GM12878 (cell line): ENCODE results near the gene RAPGEF1. TPM values are rescaled to one million over a fixed set of nuclear protein-coding genes. Genes with fewer than 3 reads are reported as not detected.
A peak's percentile ranks its signal among the peaks of the same experiment; 100 is the strongest.
"Not testable (repeated sequence)": the region's sequence is repeated elsewhere in the genome, so short reads cannot be mapped to it uniquely, and the experiment has no call there.

Source experiments
- ATAC-seq: fragments of 200-7000 bp; cut with Tn5 transposase; 3 replicates; pipeline ENCODE4 v1.9.1; 2020; ENCODE audit warnings: mild to moderate bottlenecking, moderate library complexity
- BruUV-seq: library from RNA; stranded (reverse); fragments of 400-500 nt; replicated peaks from 2 replicates; lab custom pipeline; 2021; lab: Mats Ljungman, UMichigan
- CTCF ChIA-PET: fragments of 300-600 bp; sonication (Branson Sonifier 250); formaldehyde crosslinking; extraction: SDS; loops from one replicate; lab custom pipeline; 2021; ENCODE audit warnings: inconsistent platforms; lab: Yijun Ruan, JAX
- POLR2A ChIA-PET: fragments of 350-600 bp; formaldehyde crosslinking; extraction: SDS; loops from one replicate; lab custom pipeline; 2021; ENCODE audit warnings: inconsistent platforms; lab: Charles Lee
- RAD21 ChIA-PET: fragments of 300-600 bp; sonication (Branson Sonifier 250); formaldehyde crosslinking; loops from one replicate; lab custom pipeline; 2023; ENCODE audit warnings: antibody characterized with exemption; ENCODE audit not compliant: unreplicated experiment; lab: Charles Lee
- SMC1A ChIA-PET: fragments of 300-600 bp; sonication (Branson Sonifier 250); formaldehyde crosslinking; loops from one replicate; lab custom pipeline; 2023; ENCODE audit not compliant: unreplicated experiment, uncharacterized antibody; lab: Charles Lee
- DNase-seq: peaks from one replicate; pipeline ENCODE4 v3.0.0-alpha.2; 2011; ENCODE audit warnings: low read depth, low spot score
- FAIRE-seq: peaks from 3 replicates; lab custom pipeline; 2011; peaks lifted over from hg19 to GRCh38; lab: Jason Lieb, UNC
- H2AFZ ChIP-seq: 2 replicates; pipeline ENCODE4 v1.6.0; 2011; ENCODE audit warnings: low read depth, low read length, control low read depth; ENCODE audit not compliant: control insufficient read depth
- H3K27ac ChIP-seq: 2 replicates; pipeline ENCODE4 v1.5.1; 2011; ENCODE audit warnings: control low read depth; ENCODE audit not compliant: control insufficient read depth, insufficient read depth
- H3K27me3 ChIP-seq, 2 experiments: replicated peaks in 1 of 2; 2 replicates each; pipeline versions ENCODE4 v1.6.0 to v1.6.1; 2011; ENCODE audit warnings: low read length in 1 of 2; ENCODE audit not compliant: control insufficient read depth in 2 of 2, insufficient read depth in 2 of 2
- H3K36me3 ChIP-seq, 2 experiments: 2 replicates each; pipeline ENCODE4 v1.5.1; 2011; ENCODE audit warnings: low read length in 1 of 2; ENCODE audit not compliant: control insufficient read depth in 2 of 2, insufficient read depth in 2 of 2
- H3K4me1 ChIP-seq: 2 replicates; pipeline ENCODE4 v1.6.1; 2011; ENCODE audit warnings: mild to moderate bottlenecking, low read length, moderate library complexity, mixed read lengths; ENCODE audit not compliant: control insufficient read depth, insufficient read depth
- H3K4me2 ChIP-seq: 2 replicates; pipeline ENCODE4 v1.6.0; 2011; ENCODE audit warnings: control low read depth; ENCODE audit not compliant: control insufficient read depth, insufficient read depth
- H3K4me3 ChIP-seq: fragments of 200-600 bp; sonication (generic); 2 replicates; pipeline ENCODE4 v1.5.1; 2016
- H3K79me2 ChIP-seq: 2 replicates; pipeline ENCODE4 v1.6.0; 2011; ENCODE audit warnings: low read length; ENCODE audit not compliant: control insufficient read depth, insufficient read depth
- H3K9ac ChIP-seq: 2 replicates; pipeline ENCODE4 v1.8.0; 2011; ENCODE audit warnings: low read length, control low read depth, mixed read lengths; ENCODE audit not compliant: control insufficient read depth, insufficient read depth
- H3K9me3 ChIP-seq: replicated peaks from 3 replicates; pipeline ENCODE4 v1.5.1; 2011; ENCODE audit warnings: mild to moderate bottlenecking, low read length; ENCODE audit not compliant: control insufficient read depth, insufficient read depth
- H4K20me1 ChIP-seq: 2 replicates; pipeline ENCODE4 v1.6.0; 2011; ENCODE audit not compliant: control insufficient read depth, insufficient read depth
- BMI1 ChIP-seq: fragments of 450-650 bp; IDR thresholded peaks from 2 replicates; pipeline ENCODE4 v1.6.1; 2016; ENCODE audit warnings: mild to moderate bottlenecking, moderate library complexity, borderline replicate concordance
- ETV6 ChIP-seq, 2 experiments: fragments of 450-650 bp in 1 of 2; IDR thresholded peaks in 1 of 2; conservative IDR thresholded peaks in 1 of 2; 2 replicates each; pipeline ENCODE4 v1.6.1; 2014; ENCODE audit warnings: antibody characterized with exemption in 1 of 2, borderline replicate concordance in 1 of 2, low read depth in 1 of 2, mild to moderate bottlenecking in 1 of 2, moderate library complexity in 1 of 2
- MEF2A ChIP-seq: IDR thresholded peaks from 2 replicates; pipeline ENCODE4 v1.6.1; 2011; ENCODE audit warnings: low read depth, mild to moderate bottlenecking, low read length, moderate library complexity; ENCODE audit not compliant: insufficient read depth
- NR2C2 ChIP-seq: IDR thresholded peaks from 2 replicates; pipeline ENCODE4 v1.6.1; 2011; ENCODE audit warnings: borderline replicate concordance, low read depth; ENCODE audit not compliant: control insufficient read depth, insufficient read length
- PML ChIP-seq: IDR thresholded peaks from 2 replicates; pipeline ENCODE4 v1.6.1; 2012; ENCODE audit warnings: low read length, inconsistent platforms
- RB1 ChIP-seq: fragments of 450-650 bp; formaldehyde crosslinking; IDR thresholded peaks from 2 replicates; pipeline ENCODE4 v1.6.1; 2017; ENCODE audit warnings: mild to moderate bottlenecking, borderline replicate concordance
- TARDBP ChIP-seq: IDR thresholded peaks from 2 replicates; pipeline ENCODE4 v1.6.1; 2016; ENCODE audit warnings: borderline replicate concordance
- TBL1XR1 ChIP-seq: IDR thresholded peaks from 2 replicates; pipeline ENCODE4 v1.6.1; 2012; ENCODE audit warnings: low read depth, low read length, improper control_type of control experiment
- WGBS: methylation state at CpG from one replicate; pipeline ENCODE4 v1.1.6; 2016; ENCODE audit warnings: low lambda C conversion rate; ENCODE audit not compliant: insufficient replicate concordance, insufficient coverage; ENCODE audit errors: missing lambda C conversion rate; 5-methylcytosine and 5-hydroxymethylcytosine counted together
- in situ Hi-C: fragments of 300-500 bp; cut with MboI; formaldehyde crosslinking; loops from 9 replicates; pipeline ENCODE4 v1.14.3; 2018; ENCODE audit warnings: mixed read lengths
- intact Hi-C: fragments of 100-400 bp; cut with micrococcal nuclease; formaldehyde crosslinking; loops from one replicate; pipeline ENCODE4 v1.14.2; 2022; ENCODE audit not compliant: unreplicated experiment
- polyA plus RNA-seq, 11 experiments: library from polyadenylated mRNA; depleted of rRNA in 4 of 11; unstranded in 6 of 11; stranded (reverse) in 5 of 11; fragments of >200 nt; fragmentation: Nextera tagmentation in 4 of 11; fragmentation: Illumina TruSeq in 1 of 11; extraction: Ambion mirVana in 4 of 11; extraction: Trizol in 1 of 11; gene quantifications; 1 replicate in 1 of 11; 2 replicates in 10 of 11; pipeline versions ENCODE4 v1.2.1 to v1.2.3, GENCODE V29; 2011 to 2016; ENCODE audit warnings: inconsistent platforms in 2 of 11, missing spikeins in 2 of 11, low read depth in 1 of 11
- total RNA-seq, 4 experiments: library from RNA; depleted of rRNA in 3 of 4; stranded (reverse); fragments of >200 nt in 3 of 4; fragmentation: Illumina TruSeq in 1 of 4; extraction: Trizol in 1 of 4; gene quantifications; 2 replicates each; pipeline versions ENCODE4 v1.2.1 to v1.2.3, GENCODE V29; 2013 to 2021

The RAPGEF1 gene
- total and polyA plus RNA-seq, 10 of the 15 experiments (the other 5 are each of a cell fraction or from before 2014, with no cell fraction given) = 0.42 to 113 (median 45.9) TPM

GRCh38 chr9:131663288-131663687, 76.6 kb downstream of the RAPGEF1 start:
- Histone ChIP-seq H4K20me1 (no peaks in the 10 kb centered on the region), H3K4me1 (peaks cover 54% of the 10 kb centered on the region), H3K36me3 (peaks cover 3 to 5% of the 10 kb centered on the region in 2 experiments; a peak in 3 of 4 replicates), H3K4me2 (no peak overlapping the region), H3K79me2 (peaks cover 97% of the 10 kb centered on the region), H3K9me3 (no peaks in the 10 kb centered on the region), H2AFZ (no peak overlapping the region), H3K9ac (no peak overlapping the region), H3K27me3 (no peaks in the 10 kb centered on the region), H3K27ac (no peak overlapping the region), H3K4me3 (no peak overlapping the region)
- ChIA-PET POLR2A (interaction anchor here (0.5 to 1.3 kb wide), 3 partner anchors 9 to 28 kb away, joined by 3 to 4 read pairs (median 4); no protein-coding TSS in a partner anchor), CTCF (interaction anchor here (1.4 kb wide), 1 partner anchor 14 kb away, joined by 3 read pairs; no protein-coding TSS in a partner anchor), RAD21 (interaction anchor here (0.6 to 10.6 kb wide), 2 partner anchors 56 to 68 kb away, joined by 3 to 187 read pairs; no protein-coding TSS in a partner anchor), SMC1A (interaction anchor here (1.0 to 21.1 kb wide), 6 partner anchors 11 to 69 kb away, joined by 3 to 535 read pairs (median 4); partner anchors contain the start of gene RAPGEF1)
- no peak for FAIRE-seq
- intact Hi-C loops = no loop called here
- BruUV-seq = no TSS peak
- TF ChIP-seq TBL1XR1 (no peak), RB1 (no peak), TARDBP (no peak), PML (no peak), NR2C2 (no peak), ETV6 (conservative IDR thresholded peaks at IDR 0.05 in 1 of 2, IDR thresholded peaks at IDR 0.05 in 1 of 2; ENCODE audit: borderline replicate concordance in 1 of 2, low read depth in 1 of 2) (no peak), MEF2A (no peak), BMI1 (no peak)
- in situ Hi-C loops = no loop called here
- no peak for DNase-seq
- WGBS = 14% methylated on average over 5 of the region's 5 CpGs
- ATAC-seq = no peak

DNA sequence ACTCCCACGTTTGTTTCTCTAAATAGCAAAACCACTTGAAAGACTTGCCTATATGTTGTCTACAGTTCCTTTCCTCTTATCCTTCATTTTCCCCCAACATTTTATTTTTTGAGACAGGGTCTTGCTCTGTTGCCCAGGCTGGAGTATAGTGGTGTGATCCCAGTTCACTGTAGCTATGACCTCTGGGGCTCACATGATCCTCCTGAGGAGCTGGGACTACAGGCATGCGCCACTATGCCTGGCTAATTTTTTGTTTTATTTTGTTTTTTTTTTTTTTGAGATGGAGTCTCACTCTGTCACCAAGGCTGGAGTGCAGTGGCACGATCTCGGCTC, 77.6 kb downstream of the RAPGEF1 start:
- BruUV-seq, H3K36me3 ChIP-seq, ATAC-seq, FAIRE-seq, H4K20me1 ChIP-seq, intact Hi-C loops, H3K4me2 ChIP-seq, H3K4me3 ChIP-seq, H2AFZ ChIP-seq, H3K9me3 ChIP-seq, H3K27me3 ChIP-seq, in situ Hi-C loops, H3K9ac ChIP-seq, DNase-seq: not testable (repeated sequence)
- H3K27ac ChIP-seq = peak overlapping the region; percentile 31; the same call in 1 of the 2 replicates
- 17% methylated on average over 4 of the region's 4 CpGs for WGBS
- RAD21 ChIA-PET = interaction anchor here (10.6 kb wide), 1 partner anchor 69 kb away, joined by 187 read pairs; no protein-coding TSS in a partner anchor
- POLR2A ChIA-PET = interaction anchor here (0.7 to 1.1 kb wide), 4 partner anchors 27 to 462 kb away, joined by 3 to 5 read pairs (median 4); no protein-coding TSS in a partner anchor
- peaks cover 56% of the 10 kb centered on the region for H3K4me1 ChIP-seq
- SMC1A ChIA-PET = interaction anchor here (1.1 to 21.1 kb wide), 4 partner anchors 10 to 70 kb away, joined by 3 to 535 read pairs (median 66); partner anchors contain the start of gene RAPGEF1
- peaks cover 97% of the 10 kb centered on the region for H3K79me2 ChIP-seq
- CTCF ChIA-PET = interaction anchor here (0.8 to 1.4 kb wide), 3 partner anchors 15 to 69 kb away, joined by 3 to 4 read pairs (median 3); no protein-coding TSS in a partner anchor
